Measurements from ENCODE around the gene TAAR2. TPM values are rescaled to one million over a fixed set of nuclear protein-coding genes. Genes with fewer than 3 reads are reported as not detected.

TAAR2 gene
- total and polyA plus RNA-seq, 2 of the 8 experiments (the other 6 are each of a cell fraction or from before 2014, with no cell fraction given), result not detected

Other genes with a start within 250 kb of the TAAR2 start
- gene MOXD1, start 222.8 kb downstream of the TAAR2 start, total RNA-seq (2021; fragmentation: NEBNext Ultra II Directional; extraction: Animal tissue kit (Norgen Biotek cat#: 25700)), result 1.4 and 1.6 TPM in 2 replicates
- gene MOXD1, start 222.8 kb downstream of the TAAR2 start, polyA plus RNA-seq (2011; rRNA removed), result 1.7 and 3.5 TPM in 2 replicates
- gene STX7, start 111.2 kb downstream of the TAAR2 start, total RNA-seq (2021; fragmentation: NEBNext Ultra II Directional; extraction: Animal tissue kit (Norgen Biotek cat#: 25700)), result 27.9 and 32.6 TPM in 2 replicates
- gene STX7, start 111.2 kb downstream of the TAAR2 start, polyA plus RNA-seq (2011; rRNA removed), result 4.3 and 5.7 TPM in 2 replicates
- gene TAAR9, start 86.0 kb downstream of the TAAR2 start, total RNA-seq (2021; fragmentation: NEBNext Ultra II Directional; extraction: Animal tissue kit (Norgen Biotek cat#: 25700)), result not detected in 2 replicates
- gene TAAR9, start 86.0 kb downstream of the TAAR2 start, polyA plus RNA-seq (2011; rRNA removed), result not detected in 2 replicates
- gene TAAR8, start 71.6 kb downstream of the TAAR2 start, total RNA-seq (2021; fragmentation: NEBNext Ultra II Directional; extraction: Animal tissue kit (Norgen Biotek cat#: 25700)), result not detected in 2 replicates
- gene TAAR8, start 71.6 kb downstream of the TAAR2 start, polyA plus RNA-seq (2011; rRNA removed), result not detected in 2 replicates
- not detected in 2 replicates for gene TAAR6, start 54.0 kb downstream of the TAAR2 start, total RNA-seq (2021; fragmentation: NEBNext Ultra II Directional; extraction: Animal tissue kit (Norgen Biotek cat#: 25700))
- gene TAAR6, start 54.0 kb downstream of the TAAR2 start, polyA plus RNA-seq (2011; rRNA removed), result 0.06 TPM in 2 replicates
- gene TAAR5, start 34.5 kb downstream of the TAAR2 start, total RNA-seq (2021; fragmentation: NEBNext Ultra II Directional; extraction: Animal tissue kit (Norgen Biotek cat#: 25700)), result not detected in 2 replicates
- gene TAAR5, start 34.5 kb downstream of the TAAR2 start, polyA plus RNA-seq (2011; rRNA removed), result not detected in 2 replicates
- not detected in 2 replicates for gene TAAR1, start 34.9 kb upstream of the TAAR2 start, total RNA-seq (2021; fragmentation: NEBNext Ultra II Directional; extraction: Animal tissue kit (Norgen Biotek cat#: 25700))
- gene TAAR1, start 34.9 kb upstream of the TAAR2 start, polyA plus RNA-seq (2011; rRNA removed), result not detected in 2 replicates
- not detected in 2 replicates for gene VNN1, start 89.8 kb upstream of the TAAR2 start, total RNA-seq (2021; fragmentation: NEBNext Ultra II Directional; extraction: Animal tissue kit (Norgen Biotek cat#: 25700))
- gene VNN1, start 89.8 kb upstream of the TAAR2 start, polyA plus RNA-seq (2011; rRNA removed), result not detected in 2 replicates
- gene VNN2, start 133.6 kb upstream of the TAAR2 start, total RNA-seq (2021; fragmentation: NEBNext Ultra II Directional; extraction: Animal tissue kit (Norgen Biotek cat#: 25700)), result not detected in 2 replicates
- not detected in 2 replicates for gene VNN2, start 133.6 kb upstream of the TAAR2 start, polyA plus RNA-seq (2011; rRNA removed)
- gene SLC18B1, start 174.4 kb upstream of the TAAR2 start, total RNA-seq (2021; fragmentation: NEBNext Ultra II Directional; extraction: Animal tissue kit (Norgen Biotek cat#: 25700)), result 22.0 and 23.4 TPM in 2 replicates
- 10.6 and 17.2 TPM in 2 replicates for gene SLC18B1, start 174.4 kb upstream of the TAAR2 start, polyA plus RNA-seq (2011; rRNA removed)
- 1,733 and 1,771 TPM in 2 replicates for gene RPS12, start 190.3 kb upstream of the TAAR2 start, total RNA-seq (2021; fragmentation: NEBNext Ultra II Directional; extraction: Animal tissue kit (Norgen Biotek cat#: 25700))
- 7,878 and 9,013 TPM in 2 replicates for gene RPS12, start 190.3 kb upstream of the TAAR2 start, polyA plus RNA-seq (2011; rRNA removed)